AG04449 (cell line): Measurements from ENCODE around the gene HYAL1.

ENCODE experiments used
- CTCF ChIA-PET: fragments of 350-600 bp; formaldehyde crosslinking; extraction: SDS; loops from one replicate; lab custom pipeline; 2021; ENCODE audit warnings: antibody characterized with exemption; lab: Yijun Ruan, JAX
- POLR2A ChIA-PET: fragments of 400-600, 350-600 bp; formaldehyde crosslinking; extraction: SDS; loops from one replicate; lab custom pipeline; 2020; ENCODE audit warnings: antibody characterized with exemption, inconsistent platforms; lab: Yijun Ruan, JAX
- DNase-seq: peaks from one replicate; pipeline ENCODE4 v3.0.0-alpha.2; 2010; ENCODE audit warnings: low read depth, low spot score
- H3K4me3 ChIP-seq: 2 replicates; pipeline ENCODE4 v1.5.1; 2011; ENCODE audit warnings: low read depth, mild to moderate bottlenecking, control low read depth, low read length
- CTCF ChIP-seq: IDR thresholded peaks from one replicate; pipeline ENCODE4 v1.5.1; 2011; ENCODE audit warnings: mild to moderate bottlenecking, moderate library complexity, low read length, control low read depth, inconsistent platforms; ENCODE audit not compliant: insufficient read depth; ENCODE audit errors: missing control alignments

HYAL1 gene

DNA sequence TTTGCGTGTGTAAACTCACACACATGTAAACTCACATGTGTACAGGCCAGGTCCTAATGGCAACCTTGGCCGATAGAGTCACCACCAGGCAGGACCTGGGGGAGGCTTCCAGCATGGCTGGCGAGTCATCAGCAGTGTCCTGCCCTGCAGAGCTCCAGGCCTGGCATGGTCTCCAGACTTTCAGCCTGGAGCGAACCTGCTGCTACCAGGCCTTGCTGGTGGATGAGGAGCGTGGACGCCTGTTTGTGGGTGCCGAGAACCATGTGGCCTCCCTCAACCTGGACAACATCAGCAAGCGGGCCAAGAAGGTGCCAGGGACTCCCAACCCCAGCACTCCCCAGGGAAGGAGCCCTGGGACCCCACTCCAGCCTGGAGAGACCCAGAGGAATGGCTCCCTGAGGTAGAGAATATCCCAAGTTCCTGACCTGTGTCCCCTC is 33.4 kb downstream of the HYAL1 start:
- ChIA-PET POLR2A (interaction anchor here (0.6 to 1.4 kb wide), 3 partner anchors 22 to 43 kb away, joined by 3 to 5 read pairs (median 4); partner anchors contain the start of genes GNAI2 and IFRD2), CTCF (interaction anchor here (1.0 to 40.0 kb wide), 6 partner anchors 9 to 148 kb away, joined by 3 to 1609 read pairs (median 8); partner anchors contain the start of genes GNAI2, GNAT1 and LSMEM2)
- H3K4me3 ChIP-seq = peak overlapping the region; percentile 38
- no peak for TF ChIP-seq CTCF
- no peak for DNase-seq

DNA sequence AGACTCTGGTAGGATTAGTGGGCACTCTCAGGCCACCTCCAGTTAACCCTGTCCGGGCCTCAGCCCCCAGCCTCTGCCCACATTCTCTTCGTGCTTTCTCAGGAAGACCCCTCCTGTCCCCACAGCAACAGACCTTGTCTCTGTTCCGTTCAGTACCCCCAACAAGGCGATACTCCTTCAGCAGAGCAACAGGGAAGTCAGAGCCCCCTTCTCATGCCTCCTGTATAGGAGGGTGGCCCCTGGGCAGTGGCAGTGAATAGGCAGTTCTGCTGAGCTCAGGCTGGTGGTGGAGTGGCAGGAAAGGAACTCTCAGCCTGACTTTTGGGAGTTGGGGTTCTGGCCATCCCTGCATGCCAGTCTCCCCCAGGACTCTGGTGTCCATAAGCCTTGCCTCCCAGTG is 33.9 kb downstream of the HYAL1 start:
- no peak for DNase-seq
- ChIA-PET POLR2A (interaction anchor here (0.6 to 1.4 kb wide), 4 partner anchors 23 to 43 kb away, joined by 3 to 5 read pairs (median 4); partner anchors contain the start of genes GNAI2 and IFRD2), CTCF (interaction anchor here (1.0 to 40.0 kb wide), 5 partner anchors 10 to 147 kb away, joined by 3 to 1609 read pairs (median 10); partner anchors contain the start of genes GNAI2, GNAT1 and LSMEM2)
- H3K4me3 ChIP-seq = peak overlapping the region; percentile 38
- TF ChIP-seq CTCF = no peak

DNA sequence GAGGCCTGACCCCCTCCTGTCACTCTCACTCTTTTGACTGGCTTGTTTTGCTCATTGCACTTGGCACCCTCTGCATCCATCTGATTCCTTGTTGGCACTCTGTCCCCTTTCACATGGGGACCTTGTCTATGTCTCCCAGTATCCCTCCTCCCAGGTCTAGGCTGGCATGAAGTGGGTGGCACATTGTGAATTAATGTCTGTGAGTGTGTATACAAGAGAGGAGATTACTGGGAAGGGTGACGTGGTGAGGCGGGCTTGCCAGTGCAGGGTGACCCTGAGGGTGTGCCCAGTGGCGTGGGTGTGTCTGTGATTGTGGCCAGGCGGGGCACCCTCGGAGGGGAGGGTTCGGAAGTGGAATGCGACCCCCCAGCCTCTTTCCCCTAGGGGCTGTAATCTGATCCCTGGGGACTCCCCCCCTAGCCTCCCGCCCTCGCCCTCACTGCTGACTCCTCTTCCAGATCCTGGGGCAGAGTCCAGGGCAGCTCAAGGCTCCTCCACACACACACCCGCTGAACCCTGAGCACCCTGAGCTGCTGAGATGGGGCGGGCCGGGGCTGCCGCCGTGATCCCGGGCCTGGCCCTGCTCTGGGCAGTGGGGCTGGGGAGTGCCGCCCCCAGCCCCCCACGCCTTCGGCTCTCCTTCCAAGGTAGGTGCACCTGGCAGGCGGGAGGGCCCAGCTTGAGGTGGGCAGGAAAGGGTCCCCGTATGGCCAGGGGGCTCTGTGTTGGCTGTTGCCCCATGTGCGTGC is 34.5 kb downstream of the HYAL1 start, which contains the start of gene SEMA3B:
SEMA3B (plus strand) TSS at position 445 of the 749 bp plus-strand sequence; CDS start at position 539, 94 bp downstream.
- POLR2A ChIA-PET = interaction anchor here (0.6 to 0.7 kb wide), 2 partner anchors 9 to 22 kb away, joined by 3 to 4 read pairs; no protein-coding TSS in a partner anchor
- CTCF ChIA-PET = interaction anchor here (1.0 to 40.0 kb wide), 5 partner anchors 11 to 147 kb away, joined by 3 to 1609 read pairs (median 10); partner anchors contain the start of genes GNAI2, GNAT1 and LSMEM2
- no peak for DNase-seq
- no peak for TF ChIP-seq CTCF
- H3K4me3 ChIP-seq = peak within 1 kb of the TSS; percentile 57

DNA sequence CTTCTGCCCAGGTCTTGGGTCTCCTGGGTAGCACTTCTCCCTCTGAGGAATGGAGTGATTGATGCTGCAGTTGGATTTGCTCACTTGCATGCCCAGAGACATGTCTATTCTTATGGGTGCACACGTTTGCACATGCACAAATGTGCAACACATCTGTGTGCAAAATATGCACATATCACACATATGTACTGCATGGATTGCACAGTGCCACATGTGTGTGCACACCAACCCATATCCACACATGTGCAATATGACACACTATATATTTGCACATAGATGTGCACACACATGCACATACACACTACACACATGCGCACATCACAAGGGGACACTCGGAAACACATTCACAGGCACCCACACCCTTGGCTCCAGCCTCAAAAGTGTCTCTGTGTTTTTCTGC is 35.1 kb downstream of the HYAL1 start:
- ChIA-PET CTCF (interaction anchor here (22.2 to 40.0 kb wide), 2 partner anchors 30 to 75 kb away, joined by 303 to 1609 read pairs; partner anchors contain the start of genes GNAI2 and GNAT1), POLR2A (interaction anchor here (0.7 to 1.9 kb wide), 2 partner anchors 24 to 32 kb away, joined by 3 to 10 read pairs; partner anchors contain the start of genes GNAI2 and IFRD2)
- DNase-seq = no peak
- no peak overlapping the region for H3K4me3 ChIP-seq
- no peak for TF ChIP-seq CTCF

DNA sequence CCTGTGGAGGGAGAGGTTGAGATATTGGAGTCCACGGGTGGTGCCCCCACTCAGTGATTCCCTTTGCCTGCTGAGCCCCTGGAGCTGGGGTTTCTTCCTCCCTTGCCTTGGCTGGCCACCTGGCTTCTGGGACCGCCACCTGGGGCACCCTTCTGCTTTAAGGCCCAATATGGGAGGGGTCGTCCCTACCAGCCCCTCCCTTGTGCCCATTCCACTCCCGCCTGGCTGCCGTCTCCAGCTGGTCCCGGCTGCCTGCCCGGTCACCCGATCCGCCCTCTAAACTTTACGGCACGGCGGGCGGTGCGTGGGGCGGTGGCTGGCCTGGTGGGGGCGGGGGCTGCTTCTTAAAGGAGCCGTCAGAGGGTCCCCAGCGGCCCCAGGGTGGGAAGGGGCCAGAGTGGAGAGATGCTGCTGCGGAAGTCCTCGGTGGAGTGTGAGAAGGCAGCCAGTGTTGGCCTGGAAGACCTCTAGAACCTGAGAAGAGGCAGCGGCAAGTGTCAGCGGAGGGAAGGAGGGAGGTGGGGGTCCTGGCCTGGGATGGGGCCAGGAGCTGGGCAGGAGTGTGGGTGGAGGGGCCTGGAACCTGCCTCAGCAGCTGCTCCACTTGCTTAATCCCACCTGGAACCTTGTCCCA is 36.0 kb downstream of the HYAL1 start:
- ChIA-PET POLR2A (interaction anchor here (0.7 to 2.0 kb wide), 3 partner anchors 21 to 31 kb away, joined by 3 to 10 read pairs (median 10); partner anchors contain the start of genes GNAI2 and IFRD2), CTCF (interaction anchor here (22.2 to 40.0 kb wide), 2 partner anchors 29 to 74 kb away, joined by 303 to 1609 read pairs; partner anchors contain the start of genes GNAI2 and GNAT1)
- H3K4me3 ChIP-seq = peak overlapping the region; percentile 57
- no peak for TF ChIP-seq CTCF
- no peak for DNase-seq
